Muscle of leg (tissue), 11 donors: ENCODE measurements around the gene MAGI2. TPM values are rescaled to one million over a fixed set of nuclear protein-coding genes. Genes with fewer than 3 reads are reported as not detected.

Experiments used
- DNase-seq: peaks from one replicate; pipeline ENCODE4 v3.0.0; 2013
- H3K27ac ChIP-seq: one replicate; pipeline ENCODE4 v1.5.1; 2013; ENCODE audit warnings: mild to moderate bottlenecking, low read length, control low read depth
- H3K27me3 ChIP-seq: one replicate; pipeline ENCODE4 v1.6.1; 2013; ENCODE audit warnings: low read length; ENCODE audit not compliant: control insufficient read depth, insufficient read depth
- H3K36me3 ChIP-seq: one replicate; pipeline ENCODE4 v1.6.1; 2013; ENCODE audit warnings: low read length; ENCODE audit not compliant: control insufficient read depth, insufficient read depth
- H3K4me1 ChIP-seq: one replicate; pipeline ENCODE4 v1.6.1; 2013; ENCODE audit warnings: low read length; ENCODE audit not compliant: control insufficient read depth, insufficient read depth
- H3K4me3 ChIP-seq: one replicate; pipeline ENCODE4 v1.5.1; 2013; ENCODE audit warnings: low read length, control low read depth
- H3K9me3 ChIP-seq: replicated peaks from 2 replicates; pipeline ENCODE4 v1.6.1; 2013; ENCODE audit warnings: low read depth, low read length; ENCODE audit not compliant: control insufficient read depth
- WGBS: methylation state at CpG from one replicate; pipeline ENCODE4 v1.1.5; 2013; ENCODE audit warnings: missing lambda C conversion rate; ENCODE audit not compliant: insufficient coverage; 5-methylcytosine and 5-hydroxymethylcytosine counted together
- polyA plus RNA-seq, 8 donors: library from polyadenylated mRNA; unstranded; fragments of 120-200 nt; gene quantifications; one replicate each; pipeline versions ENCODE4 v1.2.1 to v1.2.3, GENCODE V29; 2013; ENCODE audit warnings: inconsistent platforms in 1 of 8, low replicate concordance in 1 of 8; ENCODE audit not compliant: insufficient read length in 8 of 8, insufficient read depth in 1 of 8
- total RNA-seq: library from RNA; stranded (reverse); fragments of 120-200 nt; gene quantifications from one replicate; pipeline ENCODE4 v1.2.4, GENCODE V29; 2013

The MAGI2 gene
- total and polyA plus RNA-seq, 9 donors: 3.5 to 6.3 (median 5.2) TPM

DNA sequence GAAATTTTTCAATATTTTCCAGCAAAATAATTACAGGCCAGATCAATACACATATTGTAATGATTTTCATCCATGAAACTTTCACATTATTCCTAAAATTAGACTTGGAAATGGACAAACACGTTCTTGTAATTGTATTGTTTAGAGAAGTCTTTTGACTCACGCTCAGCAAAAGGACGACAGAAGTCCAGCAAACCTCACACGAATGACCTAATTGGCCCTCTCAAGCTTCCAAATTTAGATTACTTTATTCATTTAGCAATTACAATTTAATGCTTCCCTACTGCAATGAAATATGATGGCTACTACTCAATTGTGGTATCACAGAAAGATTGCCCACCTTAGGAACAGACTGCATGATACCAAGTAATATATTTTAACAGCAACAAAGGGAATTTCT, 702.2 kb downstream of the MAGI2 start:
- DNase-seq: no peak
- H3K36me3 ChIP-seq: no peaks in the 10 kb centered on the region
- H3K4me1 ChIP-seq: no peaks in the 10 kb centered on the region
- WGBS: no CpG with 5 or more reads among the region's 4 CpGs
- H3K4me3 ChIP-seq: no peak overlapping the region
- H3K27ac ChIP-seq: no peak overlapping the region
- no peaks in the 10 kb centered on the region for H3K9me3 ChIP-seq
- no peaks in the 10 kb centered on the region for H3K27me3 ChIP-seq

GRCh38 chr7:78749052-78749746, 704.3 kb downstream of the MAGI2 start:
- Histone ChIP-seq H3K4me3 (no peak overlapping the region), H3K9me3 (no peaks in the 10 kb centered on the region), H3K36me3 (no peaks in the 10 kb centered on the region), H3K27me3 (no peaks in the 10 kb centered on the region), H3K4me1 (no peaks in the 10 kb centered on the region), H3K27ac (no peak overlapping the region)
- DNase-seq: no peak
- 63% methylated on average over 3 of the region's 5 CpGs for WGBS

GRCh38 chr7:78747592-78747991, 705.9 kb downstream of the MAGI2 start:
- H3K4me3 ChIP-seq: no peak overlapping the region
- H3K36me3 ChIP-seq: no peaks in the 10 kb centered on the region
- H3K27me3 ChIP-seq: no peaks in the 10 kb centered on the region
- DNase-seq: no peak
- no peaks in the 10 kb centered on the region for H3K4me1 ChIP-seq
- H3K27ac ChIP-seq: no peak overlapping the region
- WGBS: no CpG with 5 or more reads among the region's 3 CpGs
- H3K9me3 ChIP-seq: no peaks in the 10 kb centered on the region

- no peaks in the 10 kb centered on the region for H3K9me3 ChIP-seq
- H3K36me3 ChIP-seq: no peaks in the 10 kb centered on the region
- H3K4me3 ChIP-seq: no peak overlapping the region
- no CpG with 5 or more reads among the region's 2 CpGs for WGBS
- no peak overlapping the region for H3K27ac ChIP-seq
- no peaks in the 10 kb centered on the region for H3K27me3 ChIP-seq
- peak; percentile 4 for DNase-seq
- no peaks in the 10 kb centered on the region for H3K4me1 ChIP-seq
Observed at GRCh38 chr7:78746301-78746700, 707.2 kb downstream of the MAGI2 start.

DNA sequence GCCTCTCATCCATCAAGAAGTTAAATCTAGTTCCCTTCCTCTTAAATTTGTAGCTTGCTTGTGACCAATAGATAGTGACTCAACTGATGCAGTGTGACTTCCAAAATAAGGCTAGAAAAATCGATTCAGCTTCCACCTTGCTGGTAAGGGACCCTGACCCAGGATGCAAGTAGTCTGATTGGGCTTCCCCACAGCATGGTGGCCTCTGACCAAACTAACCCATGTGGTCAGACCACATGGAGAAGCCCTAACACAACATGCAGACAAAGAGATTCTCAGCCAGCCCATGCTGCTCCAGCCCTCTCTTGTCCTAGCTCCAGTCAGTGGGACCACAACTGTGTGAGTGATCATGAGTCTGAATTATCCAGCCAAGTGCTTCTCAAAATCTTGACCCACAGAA, 710.8 kb downstream of the MAGI2 start:
- Histone ChIP-seq H3K9me3 (no peaks in the 10 kb centered on the region), H3K27ac (no peak overlapping the region), H3K4me3 (no peak overlapping the region), H3K36me3 (no peaks in the 10 kb centered on the region), H3K27me3 (no peaks in the 10 kb centered on the region), H3K4me1 (no peaks in the 10 kb centered on the region)
- no peak for DNase-seq
- WGBS: 75% methylated on average over 1 of the region's 1 CpG

GRCh38 chr7:78736548-78736947, 716.9 kb downstream of the MAGI2 start:
- Histone ChIP-seq H3K4me3 (no peak overlapping the region), H3K4me1 (no peaks in the 10 kb centered on the region), H3K9me3 (no peaks in the 10 kb centered on the region), H3K36me3 (no peaks in the 10 kb centered on the region), H3K27ac (no peak overlapping the region), H3K27me3 (no peaks in the 10 kb centered on the region)
- DNase-seq: no peak
- no CpG with 5 or more reads among the region's 1 CpG for WGBS

- no peak for DNase-seq
- H3K4me3 ChIP-seq: no peak overlapping the region
- 70% methylated on average over 2 of the region's 6 CpGs for WGBS
- no peak overlapping the region for H3K27ac ChIP-seq
- no peaks in the 10 kb centered on the region for H3K4me1 ChIP-seq
- H3K36me3 ChIP-seq: no peaks in the 10 kb centered on the region
- H3K9me3 ChIP-seq: no peaks in the 10 kb centered on the region
- no peaks in the 10 kb centered on the region for H3K27me3 ChIP-seq
Observed at GRCh38 chr7:78734626-78735025, 718.8 kb downstream of the MAGI2 start.

GRCh38 chr7:78720066-78720465, 733.4 kb downstream of the MAGI2 start:
- Histone ChIP-seq H3K27ac (peak overlapping the region; percentile 63), H3K4me1 (no peaks in the 10 kb centered on the region), H3K9me3 (no peaks in the 10 kb centered on the region), H3K36me3 (no peaks in the 10 kb centered on the region), H3K27me3 (no peaks in the 10 kb centered on the region), H3K4me3 (no peak overlapping the region)
- peak; percentile 28 for DNase-seq

- no peak overlapping the region for H3K27ac ChIP-seq
- no peaks in the 10 kb centered on the region for H3K27me3 ChIP-seq
- no peak overlapping the region for H3K4me3 ChIP-seq
- WGBS: 87% methylated on average over 3 of the region's 5 CpGs
- H3K36me3 ChIP-seq: no peaks in the 10 kb centered on the region
- no peaks in the 10 kb centered on the region for H3K9me3 ChIP-seq
- no peak for DNase-seq
- H3K4me1 ChIP-seq: no peaks in the 10 kb centered on the region
Observed at GRCh38 chr7:78718212-78718611, 735.3 kb downstream of the MAGI2 start.

- WGBS: 73% methylated on average over 4 of the region's 10 CpGs
- Histone ChIP-seq H3K9me3 (no peaks in the 10 kb centered on the region), H3K27me3 (no peaks in the 10 kb centered on the region), H3K4me3 (no peak overlapping the region), H3K36me3 (no peaks in the 10 kb centered on the region), H3K4me1 (no peaks in the 10 kb centered on the region), H3K27ac (no peak overlapping the region)
- DNase-seq: no peak
Observed at GRCh38 chr7:78716876-78717275, 736.6 kb downstream of the MAGI2 start.

DNA sequence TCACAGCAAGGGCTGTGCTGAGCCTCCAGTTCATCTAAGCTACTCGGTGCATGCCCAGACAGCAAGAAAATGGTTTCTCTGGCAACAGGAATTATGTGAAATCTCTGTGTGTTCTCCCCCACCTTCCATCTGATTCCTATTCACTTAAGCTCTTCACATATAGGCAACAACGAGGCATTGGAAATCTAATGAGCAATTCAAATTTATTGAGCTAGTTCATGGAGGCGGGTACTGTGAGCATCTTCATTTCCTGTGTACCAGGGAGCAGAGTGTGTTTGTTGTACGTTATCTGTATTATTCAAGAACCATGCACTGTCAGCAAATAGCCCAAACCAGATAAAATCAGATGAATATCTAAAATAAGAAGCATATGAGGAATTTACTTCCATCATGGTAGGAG, 739.1 kb downstream of the MAGI2 start:
- Histone ChIP-seq H3K4me3 (no peak overlapping the region), H3K9me3 (no peaks in the 10 kb centered on the region), H3K4me1 (no peaks in the 10 kb centered on the region), H3K36me3 (no peaks in the 10 kb centered on the region), H3K27me3 (no peaks in the 10 kb centered on the region), H3K27ac (no peak overlapping the region)
- DNase-seq: no peak
- 80% methylated on average over 1 of the region's 4 CpGs for WGBS
